Gastrocnemius medialis (tissue), 4 donors: ENCODE measurements around the gene BATF2.

Experiments
- POLR2A ChIP-seq, 2 donors: fragments of 450-650 bp; IDR thresholded peaks; one replicate each; pipeline ENCODE4 v1.6.1; 2017; ENCODE audit warnings: antibody characterized with exemption in 2 of 2, mild to moderate bottlenecking in 2 of 2, moderate library complexity in 2 of 2
- TF ChIP-seq, protein P1 (sequence below), 5 experiments: fragments of 450-650 bp in 3 of 5; fragments of 200-600 bp in 2 of 5; sonication (generic) in 2 of 5; IDR thresholded peaks in 4 of 5; conservative IDR thresholded peaks in 1 of 5; 1 replicate in 4 of 5; 2 replicates in 1 of 5; pipeline ENCODE4 v1.5.1; 2016 to 2019; ENCODE audit warnings: antibody characterized with exemption in 5 of 5, mild to moderate bottlenecking in 3 of 5, moderate library complexity in 3 of 5

DNA sequence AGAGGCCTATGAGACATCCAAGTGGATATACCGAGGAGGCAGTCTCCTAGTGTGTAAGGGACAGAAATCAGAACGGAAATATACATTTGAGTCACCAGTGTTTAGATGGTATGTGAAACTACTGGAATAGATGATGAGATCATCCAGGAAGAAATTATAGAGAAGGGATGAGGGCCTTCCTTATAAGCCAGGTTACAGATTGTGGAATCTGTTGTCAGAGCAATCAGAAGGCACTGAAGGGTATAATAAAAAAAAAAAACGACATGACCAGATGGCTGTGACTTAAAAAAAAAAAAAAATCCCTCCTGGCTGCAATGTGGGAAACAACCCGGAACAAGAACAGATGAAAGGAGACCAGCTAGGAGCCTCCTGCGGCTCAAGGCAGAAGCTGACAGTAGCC lies 27.6 kb downstream of the BATF2 start:
- TF ChIP-seq, protein P1, sequence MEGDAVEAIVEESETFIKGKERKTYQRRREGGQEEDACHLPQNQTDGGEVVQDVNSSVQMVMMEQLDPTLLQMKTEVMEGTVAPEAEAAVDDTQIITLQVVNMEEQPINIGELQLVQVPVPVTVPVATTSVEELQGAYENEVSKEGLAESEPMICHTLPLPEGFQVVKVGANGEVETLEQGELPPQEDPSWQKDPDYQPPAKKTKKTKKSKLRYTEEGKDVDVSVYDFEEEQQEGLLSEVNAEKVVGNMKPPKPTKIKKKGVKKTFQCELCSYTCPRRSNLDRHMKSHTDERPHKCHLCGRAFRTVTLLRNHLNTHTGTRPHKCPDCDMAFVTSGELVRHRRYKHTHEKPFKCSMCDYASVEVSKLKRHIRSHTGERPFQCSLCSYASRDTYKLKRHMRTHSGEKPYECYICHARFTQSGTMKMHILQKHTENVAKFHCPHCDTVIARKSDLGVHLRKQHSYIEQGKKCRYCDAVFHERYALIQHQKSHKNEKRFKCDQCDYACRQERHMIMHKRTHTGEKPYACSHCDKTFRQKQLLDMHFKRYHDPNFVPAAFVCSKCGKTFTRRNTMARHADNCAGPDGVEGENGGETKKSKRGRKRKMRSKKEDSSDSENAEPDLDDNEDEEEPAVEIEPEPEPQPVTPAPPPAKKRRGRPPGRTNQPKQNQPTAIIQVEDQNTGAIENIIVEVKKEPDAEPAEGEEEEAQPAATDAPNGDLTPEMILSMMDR (IDR thresholded peaks at IDR 0.05 in 4 of 5, conservative IDR thresholded peaks at IDR 0.05 in 1 of 5) = no peak
- TF ChIP-seq POLR2A (IDR thresholded peaks at IDR 0.05) = no peak
